SK-N-SH (cell line): Measurements from ENCODE around the gene TFPI2.

ENCODE experiments used
- EZH2phosphoT487 ChIP-seq: fragments of 200-600 bp; sonication (generic); IDR thresholded peaks from 2 replicates; pipeline ENCODE4 v1.6.1; 2017; ENCODE audit warnings: low read depth, mixed run types, mild to moderate bottlenecking, antibody characterized with exemption, moderate library complexity, borderline replicate concordance
- POLR2AphosphoS5 ChIP-seq: IDR thresholded peaks from 2 replicates; pipeline ENCODE4 v1.6.1; 2012; ENCODE audit warnings: low read depth, low read length
- RFX5 ChIP-seq: IDR thresholded peaks from 2 replicates; pipeline ENCODE4 v1.6.1; 2012; ENCODE audit warnings: mild to moderate bottlenecking, improper control_type of control experiment, low read length
- RXRA ChIP-seq: IDR thresholded peaks from 2 replicates; pipeline ENCODE4 v1.4.0; 2012; ENCODE audit warnings: low read depth, mild to moderate bottlenecking, borderline replicate concordance
- SMC3 ChIP-seq: IDR thresholded peaks from 2 replicates; pipeline ENCODE4 v1.6.1; 2012; ENCODE audit warnings: low read depth, low read length, improper control_type of control experiment
- TF ChIP-seq, protein P1 (sequence below): fragments of 200-600 bp; sonication (generic); IDR thresholded peaks from 2 replicates; pipeline ENCODE4 v1.6.1; 2017; ENCODE audit warnings: antibody characterized with exemption, mild to moderate bottlenecking, moderate library complexity

DNA sequence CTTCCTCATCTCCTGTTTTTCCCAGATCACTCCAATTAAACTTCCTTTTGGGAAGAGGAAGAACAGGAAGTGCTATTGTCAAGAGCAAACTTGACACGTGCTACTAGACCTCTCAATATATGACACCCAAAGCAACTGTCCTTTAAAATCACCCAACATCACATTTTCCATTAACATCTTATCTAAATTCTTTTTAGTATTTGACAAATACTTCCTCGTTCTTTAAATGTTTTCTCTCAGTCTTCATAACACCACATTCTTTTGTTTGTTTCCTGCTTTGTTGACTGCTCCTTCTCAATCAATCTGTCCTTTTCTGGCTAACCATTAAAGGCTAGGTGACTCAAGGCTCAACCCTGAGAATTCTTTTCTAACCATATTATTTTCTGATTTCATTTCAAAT, 7.1 kb upstream of the TFPI2 start:
- no peak for TF ChIP-seq EZH2phosphoT487
- TF ChIP-seq, protein P1, sequence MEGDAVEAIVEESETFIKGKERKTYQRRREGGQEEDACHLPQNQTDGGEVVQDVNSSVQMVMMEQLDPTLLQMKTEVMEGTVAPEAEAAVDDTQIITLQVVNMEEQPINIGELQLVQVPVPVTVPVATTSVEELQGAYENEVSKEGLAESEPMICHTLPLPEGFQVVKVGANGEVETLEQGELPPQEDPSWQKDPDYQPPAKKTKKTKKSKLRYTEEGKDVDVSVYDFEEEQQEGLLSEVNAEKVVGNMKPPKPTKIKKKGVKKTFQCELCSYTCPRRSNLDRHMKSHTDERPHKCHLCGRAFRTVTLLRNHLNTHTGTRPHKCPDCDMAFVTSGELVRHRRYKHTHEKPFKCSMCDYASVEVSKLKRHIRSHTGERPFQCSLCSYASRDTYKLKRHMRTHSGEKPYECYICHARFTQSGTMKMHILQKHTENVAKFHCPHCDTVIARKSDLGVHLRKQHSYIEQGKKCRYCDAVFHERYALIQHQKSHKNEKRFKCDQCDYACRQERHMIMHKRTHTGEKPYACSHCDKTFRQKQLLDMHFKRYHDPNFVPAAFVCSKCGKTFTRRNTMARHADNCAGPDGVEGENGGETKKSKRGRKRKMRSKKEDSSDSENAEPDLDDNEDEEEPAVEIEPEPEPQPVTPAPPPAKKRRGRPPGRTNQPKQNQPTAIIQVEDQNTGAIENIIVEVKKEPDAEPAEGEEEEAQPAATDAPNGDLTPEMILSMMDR, result no peak
- no peak for TF ChIP-seq POLR2AphosphoS5
- no peak for TF ChIP-seq RFX5
- TF ChIP-seq RXRA, result no peak
- TF ChIP-seq SMC3, result no peak
